ENCODE results near the gene RNASEH1. TPM values are rescaled to one million over a fixed set of nuclear protein-coding genes. Genes with fewer than 3 reads are reported as not detected.

The RNASEH1 gene
- total and polyA plus RNA-seq, 2 of the 8 experiments (the other 6 are each of a cell fraction or from before 2014, with no cell fraction given) = 11.7 to 42.7 TPM

- TF ChIP-seq CHD7 (IDR thresholded peaks at IDR 0.05; ENCODE audit: insufficient replicate concordance, low read length) = no peak
Observed at GRCh38 chr2:3606028-3606369, 47.9 kb upstream of the RNASEH1 start (continued).

Data from H1 (cell line).